ENCODE measurements around the gene CATSPERE.

CATSPERE gene

GRCh38 chr1:244422174-244422573 lies 38.9 kb upstream of the CATSPERE start:
- Histone ChIP-seq H3K4me3 (ENCODE audit: low read depth, low read length) (no peak overlapping the region), H3K27ac (no peak overlapping the region), H3K27me3 (ENCODE audit: insufficient read depth, low read depth, severe bottlenecking) (no peaks in the 10 kb centered on the region), H3K9me3 (ENCODE audit: severe bottlenecking) (no peaks in the 10 kb centered on the region), H3K36me3 (peaks cover 36% of the 10 kb centered on the region)
- TF ChIP-seq CTCF (IDR thresholded peaks at IDR 0.05; ENCODE audit: low read depth, low read length) = no peak
- no peak for DNase-seq

GRCh38 chr1:244424649-244425334 lies 36.3 kb upstream of the CATSPERE start:
- Histone ChIP-seq H3K4me3 (ENCODE audit: low read depth, low read length) (no peak overlapping the region), H3K27ac (no peak overlapping the region), H3K9me3 (ENCODE audit: severe bottlenecking) (no peaks in the 10 kb centered on the region), H3K36me3 (peaks cover 20% of the 10 kb centered on the region), H3K27me3 (ENCODE audit: insufficient read depth, low read depth, severe bottlenecking) (no peaks in the 10 kb centered on the region)
- no peak for DNase-seq
- no peak for TF ChIP-seq CTCF (IDR thresholded peaks at IDR 0.05; ENCODE audit: low read depth, low read length)

- TF ChIP-seq CTCF (IDR thresholded peaks at IDR 0.05; ENCODE audit: low read depth, low read length) = no peak
- H3K36me3 ChIP-seq = peaks cover 11% of the 10 kb centered on the region
Measured at GRCh38 chr1:244427647-244428046, 33.4 kb upstream of the CATSPERE start.

GRCh38 chr1:244429818-244430217 lies 31.3 kb upstream of the CATSPERE start:
- no peak for TF ChIP-seq CTCF (IDR thresholded peaks at IDR 0.05; ENCODE audit: low read depth, low read length)
- Histone ChIP-seq H3K36me3 (peaks cover 17% of the 10 kb centered on the region), H3K27me3 (ENCODE audit: insufficient read depth, low read depth, severe bottlenecking) (no peaks in the 10 kb centered on the region), H3K9me3 (ENCODE audit: severe bottlenecking) (no peaks in the 10 kb centered on the region), H3K4me3 (ENCODE audit: low read depth, low read length) (no peak overlapping the region), H3K27ac (no peak overlapping the region)
- DNase-seq = no peak

More at GRCh38 chr1:244427647-244428046, 33.4 kb upstream of the CATSPERE start:
- H3K27ac ChIP-seq = no peak overlapping the region
- H3K27me3 ChIP-seq (ENCODE audit: insufficient read depth, low read depth, severe bottlenecking) = no peaks in the 10 kb centered on the region
- no peak for DNase-seq
- H3K4me3 ChIP-seq (ENCODE audit: low read depth, low read length) = no peak overlapping the region
- H3K9me3 ChIP-seq (ENCODE audit: severe bottlenecking) = no peaks in the 10 kb centered on the region

GRCh38 chr1:244431166-244431565 lies 29.9 kb upstream of the CATSPERE start:
- no peak for DNase-seq
- TF ChIP-seq CTCF (IDR thresholded peaks at IDR 0.05; ENCODE audit: low read depth, low read length) = no peak
- H3K27me3 ChIP-seq (ENCODE audit: insufficient read depth, low read depth, severe bottlenecking) = no peaks in the 10 kb centered on the region
- H3K36me3 ChIP-seq = peaks cover 17% of the 10 kb centered on the region
- H3K9me3 ChIP-seq (ENCODE audit: severe bottlenecking) = no peaks in the 10 kb centered on the region
- no peak overlapping the region for H3K4me3 ChIP-seq (ENCODE audit: low read depth, low read length)
- no peak overlapping the region for H3K27ac ChIP-seq

Data from WERI-Rb-1 (cell line).